ENCODE results near the gene MESP1.

- no peak for TF ChIP-seq EZH2 (IDR thresholded peaks at IDR 0.05; ENCODE audit: insufficient read depth, poor library complexity, severe bottlenecking)
- no peak for TF ChIP-seq EZH2phosphoT487 (IDR thresholded peaks at IDR 0.05; ENCODE audit: insufficient read depth, low read depth)
Observed at GRCh38 chr15:89768071-89768500, 17.0 kb upstream of the MESP1 start.
